ENCODE data around the gene FAM53C.

The FAM53C gene

DNA sequence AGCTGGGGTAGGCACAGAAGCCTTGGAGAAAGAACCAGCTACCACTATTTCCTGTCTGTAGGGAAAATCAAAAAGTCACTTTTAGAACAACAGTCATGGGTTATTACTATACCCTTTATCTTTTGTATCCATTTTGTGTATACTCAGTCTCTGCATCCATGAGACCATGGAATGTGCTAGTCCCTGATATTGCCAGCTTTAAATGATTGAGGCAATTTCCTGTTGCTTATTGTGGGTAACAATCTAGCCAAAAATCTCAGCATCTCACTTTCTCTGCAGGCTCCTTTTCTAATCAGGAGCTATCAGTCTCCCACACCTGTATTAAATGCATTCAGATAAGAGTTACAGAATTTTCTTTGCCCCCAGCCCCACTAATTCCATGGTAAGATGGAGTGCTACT is 13.5 kb downstream of the FAM53C start (continued):
- TF ChIP-seq, protein P1, sequence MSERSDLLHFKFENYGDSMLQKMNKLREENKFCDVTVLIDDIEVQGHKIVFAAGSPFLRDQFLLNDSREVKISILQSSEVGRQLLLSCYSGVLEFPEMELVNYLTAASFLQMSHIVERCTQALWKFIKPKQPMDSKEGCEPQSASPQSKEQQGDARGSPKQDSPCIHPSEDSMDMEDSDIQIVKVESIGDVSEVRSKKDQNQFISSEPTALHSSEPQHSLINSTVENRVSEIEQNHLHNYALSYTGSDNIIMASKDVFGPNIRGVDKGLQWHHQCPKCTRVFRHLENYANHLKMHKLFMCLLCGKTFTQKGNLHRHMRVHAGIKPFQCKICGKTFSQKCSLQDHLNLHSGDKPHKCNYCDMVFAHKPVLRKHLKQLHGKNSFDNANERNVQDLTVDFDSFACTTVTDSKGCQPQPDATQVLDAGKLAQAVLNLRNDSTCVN (tag by site-specific recombination; optimal IDR thresholded peaks at IDR 0.05), result no peak
- TF ChIP-seq OVOL3 (tag by site-specific recombination; IDR thresholded peaks at IDR 0.05) (no peak), ZNF366 (tag by site-specific recombination; conservative IDR thresholded peaks at IDR 0.05) (no peak), ZSCAN16 (tag by site-specific recombination; IDR thresholded peaks at IDR 0.05) (no peak), ZNF701 (tag by site-specific recombination; IDR thresholded peaks at IDR 0.05) (no peak), ZNF707 (tag by site-specific recombination; IDR thresholded peaks at IDR 0.05) (no peak), ZNF76 (tag by site-specific recombination; IDR thresholded peaks at IDR 0.05; ENCODE audit: borderline replicate concordance, low read depth) (no peak)

DNA sequence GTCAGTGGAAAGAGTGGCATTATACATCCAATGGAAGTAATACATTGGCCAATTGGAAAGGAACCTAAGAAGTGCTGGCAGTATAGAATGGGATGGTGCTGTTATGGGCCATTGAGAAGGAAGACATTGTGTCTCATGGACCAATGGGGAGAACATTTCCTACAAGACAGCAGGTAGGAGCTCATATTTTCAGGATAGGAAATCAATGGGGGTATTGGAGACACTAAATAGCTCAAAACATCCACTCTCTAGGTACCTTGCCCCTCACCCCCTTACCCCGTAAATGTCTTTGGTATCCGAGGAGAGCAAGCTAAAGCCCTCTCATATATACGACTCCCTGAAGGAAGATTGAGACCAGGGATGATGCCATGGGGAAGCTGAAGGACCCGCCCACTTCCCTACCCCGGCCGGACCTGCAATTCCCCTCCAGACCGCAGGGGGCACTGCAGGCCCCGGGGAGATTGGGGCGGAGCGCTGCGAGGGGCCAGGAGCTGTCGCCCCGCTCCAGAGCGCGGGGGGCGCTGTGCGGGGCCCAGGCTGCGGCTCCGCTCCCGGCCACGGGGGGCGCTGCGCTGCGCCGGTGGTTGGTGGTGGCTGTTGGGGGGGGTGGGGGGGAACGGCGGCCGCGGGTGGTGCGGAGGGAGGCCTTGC is 14.1 kb downstream of the FAM53C start, which contains the start of gene KDM3B:
Gene KDM3B (plus strand): TSS at position 615 of the 651 bp plus-strand sequence. CDS start 111 bp downstream, outside the sequence.
- H3K36me3 ChIP-seq (ENCODE audit: control insufficient read depth in 2 of 2, insufficient read depth in 1 of 2, low read length in 2 of 2), result peaks cover 4 to 31% of the 10 kb centered on the region in 2 experiments; a peak in 2 of 3 replicates
- H3K27ac ChIP-seq (ENCODE audit: extremely low read depth, low read depth, low read length), result peak within 1 kb of the TSS; percentile 92
- peaks cover 18% of the 10 kb centered on the region for H3K4me1 ChIP-seq (ENCODE audit: control insufficient read depth, insufficient read depth, low read length)
- CTCF ChIA-PET, result interaction anchor here (0.6 to 7.0 kb wide), 47 partner anchors 9 to 590 kb away, joined by 3 to 273 read pairs (median 5); partner anchors contain the start of genes CDC23, CDC25C, FAM53C and REEP2
- POLR2A ChIA-PET, result interaction anchor here (0.5 to 4.6 kb wide), 10 partner anchors 10 to 1209 kb away, joined by 3 to 114 read pairs (median 12); partner anchors contain the start of genes CDC23, CDC25C, ETF1 and FAM53C
- no peaks in the 10 kb centered on the region for H3K9me3 ChIP-seq (ENCODE audit: control insufficient read depth, insufficient read depth, low read depth, low read length)
- H3K4me3 ChIP-seq (ENCODE audit: low read depth, low read length), result peak within 1 kb of the TSS; percentile 83
- no peak for TF ChIP-seq SCRT1 (tag by site-specific recombination; IDR thresholded peaks at IDR 0.05; ENCODE audit: borderline replicate concordance)
- no peak for TF ChIP-seq SALL2 (tag by site-specific recombination; IDR thresholded peaks at IDR 0.05; ENCODE audit: borderline replicate concordance)
- peak; percentile 71 for TF ChIP-seq ZNF629 (tag by site-specific recombination; IDR thresholded peaks at IDR 0.05)
- TF ChIP-seq YY1 (tag by site-specific recombination; IDR thresholded peaks at IDR 0.05), result no peak
- TF ChIP-seq, protein P2, sequence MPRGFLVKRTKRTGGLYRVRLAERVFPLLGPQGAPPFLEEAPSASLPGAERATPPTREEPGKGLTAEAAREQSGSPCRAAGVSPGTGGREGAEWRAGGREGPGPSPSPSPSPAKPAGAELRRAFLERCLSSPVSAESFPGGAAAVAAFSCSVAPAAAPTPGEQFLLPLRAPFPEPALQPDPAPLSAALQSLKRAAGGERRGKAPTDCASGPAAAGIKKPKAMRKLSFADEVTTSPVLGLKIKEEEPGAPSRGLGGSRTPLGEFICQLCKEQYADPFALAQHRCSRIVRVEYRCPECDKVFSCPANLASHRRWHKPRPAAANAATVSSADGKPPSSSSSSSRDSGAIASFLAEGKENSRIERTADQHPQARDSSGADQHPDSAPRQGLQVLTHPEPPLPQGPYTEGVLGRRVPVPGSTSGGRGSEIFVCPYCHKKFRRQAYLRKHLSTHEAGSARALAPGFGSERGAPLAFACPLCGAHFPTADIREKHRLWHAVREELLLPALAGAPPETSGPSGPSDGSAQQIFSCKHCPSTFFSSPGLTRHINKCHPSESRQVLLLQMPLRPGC (tag by site-specific recombination; IDR thresholded peaks at IDR 0.05), result peak; percentile 65; the same call in 1 of the 2 replicates
- TF ChIP-seq ZNF791 (tag by site-specific recombination; IDR thresholded peaks at IDR 0.05), result no peak
- TF ChIP-seq KLF1 (tag by site-specific recombination; IDR thresholded peaks at IDR 0.05), result peak; percentile 41; the same call in 1 of the 2 replicates
- TF ChIP-seq, protein P3, sequence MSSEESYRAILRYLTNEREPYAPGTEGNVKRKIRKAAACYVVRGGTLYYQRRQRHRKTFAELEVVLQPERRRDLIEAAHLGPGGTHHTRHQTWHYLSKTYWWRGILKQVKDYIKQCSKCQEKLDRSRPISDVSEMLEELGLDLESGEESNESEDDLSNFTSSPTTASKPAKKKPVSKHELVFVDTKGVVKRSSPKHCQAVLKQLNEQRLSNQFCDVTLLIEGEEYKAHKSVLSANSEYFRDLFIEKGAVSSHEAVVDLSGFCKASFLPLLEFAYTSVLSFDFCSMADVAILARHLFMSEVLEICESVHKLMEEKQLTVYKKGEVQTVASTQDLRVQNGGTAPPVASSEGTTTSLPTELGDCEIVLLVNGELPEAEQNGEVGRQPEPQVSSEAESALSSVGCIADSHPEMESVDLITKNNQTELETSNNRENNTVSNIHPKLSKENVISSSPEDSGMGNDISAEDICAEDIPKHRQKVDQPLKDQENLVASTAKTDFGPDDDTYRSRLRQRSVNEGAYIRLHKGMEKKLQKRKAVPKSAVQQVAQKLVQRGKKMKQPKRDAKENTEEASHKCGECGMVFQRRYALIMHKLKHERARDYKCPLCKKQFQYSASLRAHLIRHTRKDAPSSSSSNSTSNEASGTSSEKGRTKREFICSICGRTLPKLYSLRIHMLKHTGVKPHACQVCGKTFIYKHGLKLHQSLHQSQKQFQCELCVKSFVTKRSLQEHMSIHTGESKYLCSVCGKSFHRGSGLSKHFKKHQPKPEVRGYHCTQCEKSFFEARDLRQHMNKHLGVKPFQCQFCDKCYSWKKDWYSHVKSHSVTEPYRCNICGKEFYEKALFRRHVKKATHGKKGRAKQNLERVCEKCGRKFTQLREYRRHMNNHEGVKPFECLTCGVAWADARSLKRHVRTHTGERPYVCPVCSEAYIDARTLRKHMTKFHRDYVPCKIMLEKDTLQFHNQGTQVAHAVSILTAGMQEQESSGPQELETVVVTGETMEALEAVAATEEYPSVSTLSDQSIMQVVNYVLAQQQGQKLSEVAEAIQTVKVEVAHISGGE (tag by site-specific recombination; conservative IDR thresholded peaks at IDR 0.05; ENCODE audit: low read depth), result peak; percentile 40; the same call in 1 of the 2 replicates
- TF ChIP-seq ZNF184 (tag by site-specific recombination; IDR thresholded peaks at IDR 0.05), result peak; percentile 62; the same call in 1 of the 2 replicates
- TF ChIP-seq ZNF311 (tag by site-specific recombination; IDR thresholded peaks at IDR 0.05; ENCODE audit: borderline replicate concordance), result no peak
- TF ChIP-seq ZFHX2 (tag by site-specific recombination; conservative IDR thresholded peaks at IDR 0.05), result peak; percentile 43
- TF ChIP-seq, protein P4, sequence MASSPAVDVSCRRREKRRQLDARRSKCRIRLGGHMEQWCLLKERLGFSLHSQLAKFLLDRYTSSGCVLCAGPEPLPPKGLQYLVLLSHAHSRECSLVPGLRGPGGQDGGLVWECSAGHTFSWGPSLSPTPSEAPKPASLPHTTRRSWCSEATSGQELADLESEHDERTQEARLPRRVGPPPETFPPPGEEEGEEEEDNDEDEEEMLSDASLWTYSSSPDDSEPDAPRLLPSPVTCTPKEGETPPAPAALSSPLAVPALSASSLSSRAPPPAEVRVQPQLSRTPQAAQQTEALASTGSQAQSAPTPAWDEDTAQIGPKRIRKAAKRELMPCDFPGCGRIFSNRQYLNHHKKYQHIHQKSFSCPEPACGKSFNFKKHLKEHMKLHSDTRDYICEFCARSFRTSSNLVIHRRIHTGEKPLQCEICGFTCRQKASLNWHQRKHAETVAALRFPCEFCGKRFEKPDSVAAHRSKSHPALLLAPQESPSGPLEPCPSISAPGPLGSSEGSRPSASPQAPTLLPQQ (tag by site-specific recombination; IDR thresholded peaks at IDR 0.05), result peak; percentile 71
- no peak for TF ChIP-seq ZNF837 (tag by site-specific recombination; IDR thresholded peaks at IDR 0.05)
- no peak for TF ChIP-seq ZNF521 (tag by site-specific recombination; IDR thresholded peaks at IDR 0.05)
- TF ChIP-seq ZNF677 (tag by site-specific recombination; IDR thresholded peaks at IDR 0.05), result peak; percentile 52; the same call in 1 of the 2 replicates
- TF ChIP-seq, protein P1 (tag by site-specific recombination; optimal IDR thresholded peaks at IDR 0.05), result no peak
